OCI-LY1 (cell line): ENCODE measurements around the gene SENP1.

Source experiments
- EZH2 ChIP-seq: fragments of 200-600 bp; sonication (generic), shearing (Covaris generic); IDR thresholded peaks from 2 replicates; pipeline ENCODE4 v1.8.0; 2017; ENCODE audit warnings: borderline replicate concordance, mixed run types, mild to moderate bottlenecking, antibody characterized with exemption, low read length, moderate library complexity, mixed read lengths
- TF ChIP-seq, protein P1 (sequence below): fragments of 200-600 bp; sonication (generic), shearing (Covaris generic); IDR thresholded peaks from 2 replicates; pipeline ENCODE4 v1.5.1; 2017; ENCODE audit warnings: mild to moderate bottlenecking, antibody characterized with exemption, low read length, moderate library complexity, mixed read lengths

DNA sequence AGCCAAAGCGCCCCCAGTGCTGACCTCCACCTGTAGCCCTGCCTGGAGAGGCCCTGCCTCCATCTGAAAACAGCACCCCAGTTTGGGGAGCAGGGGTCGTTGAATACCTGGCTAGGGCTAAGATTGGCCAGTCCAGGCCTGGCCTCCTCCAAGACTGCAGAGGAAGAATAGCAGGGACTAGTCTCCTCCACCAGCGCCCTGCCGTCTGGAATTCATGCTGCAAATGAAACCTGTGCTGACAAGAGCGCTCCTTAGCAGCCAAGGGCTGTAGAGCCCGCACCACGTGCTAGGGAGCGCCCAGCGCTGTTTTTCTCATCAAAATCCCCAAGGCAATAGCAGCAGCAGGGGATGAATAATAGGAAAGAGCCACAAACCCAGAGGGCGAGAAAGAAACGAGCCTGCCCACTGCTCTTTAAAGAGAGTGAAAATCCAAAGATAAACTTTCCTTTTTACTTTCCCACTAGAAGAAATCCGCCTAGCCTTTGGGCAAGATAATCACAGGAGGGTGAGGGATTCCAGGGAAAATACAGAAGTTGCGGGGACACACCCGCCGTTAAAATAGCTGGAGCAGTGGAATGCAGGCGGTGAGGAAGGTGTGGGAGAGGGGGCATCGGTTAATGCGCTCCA is 104.9 kb downstream of the SENP1 start:
- TF ChIP-seq, protein P1, sequence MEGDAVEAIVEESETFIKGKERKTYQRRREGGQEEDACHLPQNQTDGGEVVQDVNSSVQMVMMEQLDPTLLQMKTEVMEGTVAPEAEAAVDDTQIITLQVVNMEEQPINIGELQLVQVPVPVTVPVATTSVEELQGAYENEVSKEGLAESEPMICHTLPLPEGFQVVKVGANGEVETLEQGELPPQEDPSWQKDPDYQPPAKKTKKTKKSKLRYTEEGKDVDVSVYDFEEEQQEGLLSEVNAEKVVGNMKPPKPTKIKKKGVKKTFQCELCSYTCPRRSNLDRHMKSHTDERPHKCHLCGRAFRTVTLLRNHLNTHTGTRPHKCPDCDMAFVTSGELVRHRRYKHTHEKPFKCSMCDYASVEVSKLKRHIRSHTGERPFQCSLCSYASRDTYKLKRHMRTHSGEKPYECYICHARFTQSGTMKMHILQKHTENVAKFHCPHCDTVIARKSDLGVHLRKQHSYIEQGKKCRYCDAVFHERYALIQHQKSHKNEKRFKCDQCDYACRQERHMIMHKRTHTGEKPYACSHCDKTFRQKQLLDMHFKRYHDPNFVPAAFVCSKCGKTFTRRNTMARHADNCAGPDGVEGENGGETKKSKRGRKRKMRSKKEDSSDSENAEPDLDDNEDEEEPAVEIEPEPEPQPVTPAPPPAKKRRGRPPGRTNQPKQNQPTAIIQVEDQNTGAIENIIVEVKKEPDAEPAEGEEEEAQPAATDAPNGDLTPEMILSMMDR: no peak
- no peak for TF ChIP-seq EZH2
